ENCODE measurements around the gene THBS3.
A peak's percentile ranks its signal among the peaks of the same experiment; 100 is the strongest.

Gene THBS3

GRCh38 chr1:155223047-155223446 lies 15.3 kb upstream of the THBS3 start:
- TF ChIP-seq TAF1 (IDR thresholded peaks at IDR 0.05; ENCODE audit: low read depth) (no peak), MAX (IDR thresholded peaks at IDR 0.05) (no peak), TEAD4 (IDR thresholded peaks at IDR 0.05) (no peak)

DNA sequence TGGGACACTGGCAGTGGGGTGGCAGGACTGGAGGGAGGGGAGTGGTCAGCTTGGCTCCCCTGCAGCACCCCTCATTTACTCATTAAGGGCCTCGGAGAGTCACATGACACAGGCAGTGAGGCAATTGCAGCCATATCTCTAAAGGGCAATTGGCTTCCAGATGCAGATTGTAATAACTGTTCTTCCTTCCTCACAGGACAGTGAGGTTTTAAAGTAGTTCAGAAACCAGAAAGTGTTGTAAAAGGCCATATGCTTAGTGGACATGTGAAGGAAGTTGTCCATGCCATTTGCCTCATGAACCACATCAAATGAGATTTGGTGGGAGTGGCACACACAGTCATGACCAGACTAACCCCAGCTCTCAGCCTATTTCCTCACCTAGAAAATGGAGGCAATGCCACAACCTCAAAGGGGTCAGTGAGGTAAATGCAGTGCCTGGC lies 11.9 kb upstream of the THBS3 start:
- TF ChIP-seq EGR1 (IDR thresholded peaks at IDR 0.05) (peak; percentile 71; the same call in 1 of the 2 replicates), YY1 (IDR thresholded peaks at IDR 0.05; ENCODE audit: low read depth) (peak; percentile 96), REST (IDR thresholded peaks at IDR 0.05; ENCODE audit: low read depth) (no peak), NFIC (IDR thresholded peaks at IDR 0.05) (no peak), MAX (IDR thresholded peaks at IDR 0.05) (no peak)
- TF ChIP-seq, protein P1, sequence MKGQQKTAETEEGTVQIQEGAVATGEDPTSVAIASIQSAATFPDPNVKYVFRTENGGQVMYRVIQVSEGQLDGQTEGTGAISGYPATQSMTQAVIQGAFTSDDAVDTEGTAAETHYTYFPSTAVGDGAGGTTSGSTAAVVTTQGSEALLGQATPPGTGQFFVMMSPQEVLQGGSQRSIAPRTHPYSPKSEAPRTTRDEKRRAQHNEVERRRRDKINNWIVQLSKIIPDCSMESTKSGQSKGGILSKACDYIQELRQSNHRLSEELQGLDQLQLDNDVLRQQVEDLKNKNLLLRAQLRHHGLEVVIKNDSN (IDR thresholded peaks at IDR 0.05) = peak; percentile 96

DNA sequence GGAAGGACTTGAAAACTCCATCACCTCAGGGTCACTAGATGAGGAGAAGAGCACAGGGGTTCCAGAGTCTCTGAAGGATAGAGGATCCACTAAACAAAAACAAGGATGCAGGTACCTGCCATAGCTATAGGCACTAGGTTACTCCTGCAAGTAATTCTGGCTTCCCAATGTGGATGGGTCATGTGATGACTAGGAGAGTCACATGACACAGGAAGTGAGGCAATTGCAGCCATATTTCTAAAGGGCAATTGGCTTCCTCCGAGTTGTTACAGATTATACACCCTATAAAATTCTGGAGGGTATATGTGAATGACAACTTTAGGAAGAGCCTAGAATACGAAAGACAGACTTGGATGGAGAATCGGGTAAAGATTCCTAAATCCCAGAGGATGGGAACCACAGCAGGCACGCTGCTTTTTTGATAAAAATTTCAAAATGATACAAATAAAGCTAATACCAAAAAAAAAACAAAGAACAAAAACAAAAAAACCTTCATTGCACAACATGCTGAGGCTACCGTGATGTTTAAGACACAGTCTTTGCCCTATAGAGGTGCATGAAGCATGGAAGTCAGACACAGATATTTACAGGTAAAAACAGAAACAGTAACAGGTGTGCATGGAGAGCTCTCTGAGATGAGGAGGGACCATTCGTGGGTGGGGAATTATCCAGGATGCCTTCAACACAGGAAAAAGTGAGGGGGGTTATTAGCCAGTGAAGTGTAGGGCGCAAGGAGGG lies 11.3 kb upstream of the THBS3 start:
- TF ChIP-seq, protein P1 (IDR thresholded peaks at IDR 0.05) = peak; percentile 99
- TF ChIP-seq CEBPB (IDR thresholded peaks at IDR 0.05) (no peak), YY1 (IDR thresholded peaks at IDR 0.05; ENCODE audit: low read depth) (peak; percentile 98), EGR1 (IDR thresholded peaks at IDR 0.05) (peak; percentile 71; the same call in 1 of the 2 replicates), FOXM1 (IDR thresholded peaks at IDR 0.05; ENCODE audit: borderline replicate concordance, low read depth) (no peak)

DNA sequence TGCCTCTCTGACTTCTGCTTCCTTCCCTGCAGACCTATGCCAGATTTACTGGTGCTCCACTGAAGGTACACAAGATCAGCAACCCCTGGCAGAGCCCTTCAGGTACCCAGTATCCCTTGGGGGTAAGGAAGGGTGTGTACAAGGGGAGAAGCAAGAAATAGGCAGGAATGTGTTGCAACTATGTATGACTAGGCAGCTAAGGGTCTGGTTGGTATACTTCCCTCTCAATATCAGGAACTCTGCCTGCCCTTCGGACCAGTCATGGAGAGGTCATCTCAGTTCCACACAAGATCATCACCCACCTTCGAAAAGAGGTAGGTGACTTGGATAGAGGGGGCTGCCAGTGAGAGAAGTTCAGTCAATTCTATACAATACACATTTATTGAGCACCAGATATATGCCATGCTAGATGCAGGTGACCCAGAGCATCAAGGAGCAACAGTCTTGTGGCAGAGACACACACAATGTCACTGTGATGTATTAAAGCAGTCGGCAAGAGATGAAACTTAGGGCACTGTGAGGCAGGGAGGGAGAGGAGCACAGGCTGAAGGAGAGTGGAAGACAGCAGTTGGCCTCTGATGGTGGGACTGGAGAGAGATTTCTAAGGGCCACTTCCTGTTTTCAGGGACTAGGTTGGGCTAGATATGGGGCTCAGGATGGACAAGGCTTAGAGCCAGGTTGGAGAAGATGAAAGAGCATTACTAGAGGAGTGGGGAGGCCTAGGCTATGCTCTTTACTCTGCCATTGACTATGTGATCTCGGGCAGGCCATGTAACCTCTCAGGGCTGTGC lies 2.8 kb upstream of the THBS3 start:
- TF ChIP-seq ZBTB7A (IDR thresholded peaks at IDR 0.05; ENCODE audit: low read depth) = no peak
- TF ChIP-seq TCF12 (IDR thresholded peaks at IDR 0.05; ENCODE audit: low read depth) = no peak
- no peak for TF ChIP-seq NFIC (IDR thresholded peaks at IDR 0.05)
- TF ChIP-seq FOXM1 (IDR thresholded peaks at IDR 0.05; ENCODE audit: borderline replicate concordance, low read depth) = no peak
- TF ChIP-seq RAD21 (IDR thresholded peaks at IDR 0.05; ENCODE audit: low read depth) = no peak
- TF ChIP-seq EP300 (IDR thresholded peaks at IDR 0.05; ENCODE audit: borderline replicate concordance) = no peak
- no peak for TF ChIP-seq YY1 (IDR thresholded peaks at IDR 0.05; ENCODE audit: low read depth)
- no peak for TF ChIP-seq CREB1 (IDR thresholded peaks at IDR 0.05; ENCODE audit: low read depth)
- TF ChIP-seq MAX (IDR thresholded peaks at IDR 0.05) = no peak
- no peak for TF ChIP-seq CEBPB (IDR thresholded peaks at IDR 0.05)
- TF ChIP-seq, protein P1 (IDR thresholded peaks at IDR 0.05) = no peak

- no peak for TF ChIP-seq CEBPB (IDR thresholded peaks at IDR 0.05)
- TF ChIP-seq TCF12 (IDR thresholded peaks at IDR 0.05; ENCODE audit: low read depth) = no peak
- TF ChIP-seq REST (IDR thresholded peaks at IDR 0.05; ENCODE audit: low read depth) = no peak
- no peak for TF ChIP-seq EP300 (IDR thresholded peaks at IDR 0.05; ENCODE audit: borderline replicate concordance)
- TF ChIP-seq, protein P1 (IDR thresholded peaks at IDR 0.05) = no peak
- TF ChIP-seq RAD21 (IDR thresholded peaks at IDR 0.05; ENCODE audit: low read depth) = no peak
- TF ChIP-seq TEAD4 (IDR thresholded peaks at IDR 0.05) = no peak
- TF ChIP-seq ZBTB7A (IDR thresholded peaks at IDR 0.05; ENCODE audit: low read depth) = no peak; the same call in 1 of the 2 replicates
- no peak for TF ChIP-seq NFIC (IDR thresholded peaks at IDR 0.05)
- TF ChIP-seq EGR1 (IDR thresholded peaks at IDR 0.05) = no peak
These were observed 1.6 kb upstream of the THBS3 start for GRCh38 chr1:155209312-155209721.
